GM19397 (cell line): ENCODE measurements around the gene PRDM16.

Experiments used
- ATAC-seq: cut with Tn5 transposase; IDR thresholded peaks from one replicate; pipeline ENCODE4 v1.9.1; 2021; ENCODE audit warnings: mild to moderate bottlenecking, moderate library complexity; ENCODE audit not compliant: unreplicated experiment

The PRDM16 gene

GRCh38 chr1:3289502-3289901, 220.5 kb downstream of the PRDM16 start:
- no peak for ATAC-seq

GRCh38 chr1:3290438-3290837, 221.4 kb downstream of the PRDM16 start:
- ATAC-seq = no peak

GRCh38 chr1:3290915-3291314, 221.9 kb downstream of the PRDM16 start:
- ATAC-seq = no peak

GRCh38 chr1:3292051-3292722, 223.2 kb downstream of the PRDM16 start:
- no peak for ATAC-seq

GRCh38 chr1:3292868-3293562, 224.0 kb downstream of the PRDM16 start:
- ATAC-seq = no peak

- ATAC-seq = no peak
Observed at GRCh38 chr1:3293563-3294080, 224.6 kb downstream of the PRDM16 start.

GRCh38 chr1:3294450-3294849, 225.4 kb downstream of the PRDM16 start:
- no peak for ATAC-seq

- ATAC-seq = no peak
Observed at GRCh38 chr1:3295846-3296245, 226.8 kb downstream of the PRDM16 start.

- no peak for ATAC-seq
Observed at GRCh38 chr1:3296326-3296725, 227.3 kb downstream of the PRDM16 start.

- ATAC-seq = no peak
Observed at GRCh38 chr1:3296826-3297225, 227.8 kb downstream of the PRDM16 start.

- no peak for ATAC-seq
Observed at GRCh38 chr1:3297756-3298155, 228.8 kb downstream of the PRDM16 start.

GRCh38 chr1:3298197-3298596, 229.2 kb downstream of the PRDM16 start:
- ATAC-seq = no peak

- no peak for ATAC-seq
Observed at GRCh38 chr1:3304246-3304645, 235.2 kb downstream of the PRDM16 start.

GRCh38 chr1:3304692-3305091, 235.7 kb downstream of the PRDM16 start:
- no peak for ATAC-seq

- no peak for ATAC-seq
Observed at GRCh38 chr1:3305156-3305555, 236.2 kb downstream of the PRDM16 start.

- ATAC-seq = no peak
Observed at GRCh38 chr1:3306583-3307291, 237.7 kb downstream of the PRDM16 start.

GRCh38 chr1:3307359-3307758, 238.4 kb downstream of the PRDM16 start:
- ATAC-seq = no peak

- no peak for ATAC-seq
Observed at GRCh38 chr1:3308053-3308452, 239.1 kb downstream of the PRDM16 start.

- no peak for ATAC-seq
Observed at GRCh38 chr1:3310718-3311400, 241.9 kb downstream of the PRDM16 start.

- ATAC-seq = no peak
Observed at GRCh38 chr1:3311711-3312110, 242.7 kb downstream of the PRDM16 start.

- no peak for ATAC-seq
Observed at GRCh38 chr1:3312310-3312897, 243.4 kb downstream of the PRDM16 start.
